Measurements from ENCODE around the gene SAP30. TPM values are rescaled to one million over a fixed set of nuclear protein-coding genes. Genes with fewer than 3 reads are reported as not detected.
A peak's percentile ranks its signal among the peaks of the same experiment; 100 is the strongest.

The SAP30 gene
- total and polyA plus RNA-seq, 10 of the 15 experiments (the other 5 are each of a cell fraction or from before 2014, with no cell fraction given), result 5.0 to 56.9 (median 23.6) TPM

- no peak for TF ChIP-seq MEF2A (IDR thresholded peaks at IDR 0.05; ENCODE audit: insufficient read depth, low read depth, low read length)
- TF ChIP-seq SMC3 (IDR thresholded peaks at IDR 0.05; ENCODE audit: borderline replicate concordance, low read length), result no peak
- no peak for TF ChIP-seq KAT2A (conservative IDR thresholded peaks at IDR 0.05; ENCODE audit: control insufficient read depth, low read depth, low read length)
- TF ChIP-seq, protein P1, sequence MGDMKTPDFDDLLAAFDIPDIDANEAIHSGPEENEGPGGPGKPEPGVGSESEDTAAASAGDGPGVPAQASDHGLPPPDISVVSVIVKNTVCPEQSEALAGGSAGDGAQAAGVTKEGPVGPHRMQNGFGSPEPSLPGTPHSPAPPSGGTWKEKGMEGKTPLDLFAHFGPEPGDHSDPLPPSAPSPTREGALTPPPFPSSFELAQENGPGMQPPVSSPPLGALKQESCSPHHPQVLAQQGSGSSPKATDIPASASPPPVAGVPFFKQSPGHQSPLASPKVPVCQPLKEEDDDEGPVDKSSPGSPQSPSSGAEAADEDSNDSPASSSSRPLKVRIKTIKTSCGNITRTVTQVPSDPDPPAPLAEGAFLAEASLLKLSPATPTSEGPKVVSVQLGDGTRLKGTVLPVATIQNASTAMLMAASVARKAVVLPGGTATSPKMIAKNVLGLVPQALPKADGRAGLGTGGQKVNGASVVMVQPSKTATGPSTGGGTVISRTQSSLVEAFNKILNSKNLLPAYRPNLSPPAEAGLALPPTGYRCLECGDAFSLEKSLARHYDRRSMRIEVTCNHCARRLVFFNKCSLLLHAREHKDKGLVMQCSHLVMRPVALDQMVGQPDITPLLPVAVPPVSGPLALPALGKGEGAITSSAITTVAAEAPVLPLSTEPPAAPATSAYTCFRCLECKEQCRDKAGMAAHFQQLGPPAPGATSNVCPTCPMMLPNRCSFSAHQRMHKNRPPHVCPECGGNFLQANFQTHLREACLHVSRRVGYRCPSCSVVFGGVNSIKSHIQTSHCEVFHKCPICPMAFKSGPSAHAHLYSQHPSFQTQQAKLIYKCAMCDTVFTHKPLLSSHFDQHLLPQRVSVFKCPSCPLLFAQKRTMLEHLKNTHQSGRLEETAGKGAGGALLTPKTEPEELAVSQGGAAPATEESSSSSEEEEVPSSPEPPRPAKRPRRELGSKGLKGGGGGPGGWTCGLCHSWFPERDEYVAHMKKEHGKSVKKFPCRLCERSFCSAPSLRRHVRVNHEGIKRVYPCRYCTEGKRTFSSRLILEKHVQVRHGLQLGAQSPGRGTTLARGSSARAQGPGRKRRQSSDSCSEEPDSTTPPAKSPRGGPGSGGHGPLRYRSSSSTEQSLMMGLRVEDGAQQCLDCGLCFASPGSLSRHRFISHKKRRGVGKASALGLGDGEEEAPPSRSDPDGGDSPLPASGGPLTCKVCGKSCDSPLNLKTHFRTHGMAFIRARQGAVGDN (IDR thresholded peaks at IDR 0.05), result no peak
- no peak for TF ChIP-seq HDAC6 (IDR thresholded peaks at IDR 0.05; ENCODE audit: unreplicated experiment)
- no peak for TF ChIP-seq STAT1 (conservative IDR thresholded peaks at IDR 0.05)
- peak in 1 of 2 experiments; percentile 39; a peak in 3 of 4 replicates for TF ChIP-seq BHLHE40 (IDR thresholded peaks at IDR 0.05; ENCODE audit: borderline replicate concordance in 1 of 2, low read depth in 2 of 2, low read length in 1 of 2)
- TF ChIP-seq POLR2AphosphoS5 (IDR thresholded peaks at IDR 0.05; ENCODE audit: low read length), result peak; percentile 77; the same call in 1 of the 2 replicates
- 0 out of 4 replicates have a peak, but pooled peaks of 1 of the 2 experiments have one; percentile 31 for TF ChIP-seq SRF (IDR thresholded peaks at IDR 0.05; ENCODE audit: low read depth in 2 of 2, low read length in 2 of 2)
- peak; percentile 94 for TF ChIP-seq YY1 (IDR thresholded peaks at IDR 0.05; ENCODE audit: low read depth, low read length)
- no peak for TF ChIP-seq SKIL (IDR thresholded peaks at IDR 0.05; ENCODE audit: low read depth, poor library complexity, severe bottlenecking)
- TF ChIP-seq RUNX3 (IDR thresholded peaks at IDR 0.05; ENCODE audit: low read length), result peak; percentile 43; the same call in 1 of the 2 replicates
- TF ChIP-seq, protein P2, sequence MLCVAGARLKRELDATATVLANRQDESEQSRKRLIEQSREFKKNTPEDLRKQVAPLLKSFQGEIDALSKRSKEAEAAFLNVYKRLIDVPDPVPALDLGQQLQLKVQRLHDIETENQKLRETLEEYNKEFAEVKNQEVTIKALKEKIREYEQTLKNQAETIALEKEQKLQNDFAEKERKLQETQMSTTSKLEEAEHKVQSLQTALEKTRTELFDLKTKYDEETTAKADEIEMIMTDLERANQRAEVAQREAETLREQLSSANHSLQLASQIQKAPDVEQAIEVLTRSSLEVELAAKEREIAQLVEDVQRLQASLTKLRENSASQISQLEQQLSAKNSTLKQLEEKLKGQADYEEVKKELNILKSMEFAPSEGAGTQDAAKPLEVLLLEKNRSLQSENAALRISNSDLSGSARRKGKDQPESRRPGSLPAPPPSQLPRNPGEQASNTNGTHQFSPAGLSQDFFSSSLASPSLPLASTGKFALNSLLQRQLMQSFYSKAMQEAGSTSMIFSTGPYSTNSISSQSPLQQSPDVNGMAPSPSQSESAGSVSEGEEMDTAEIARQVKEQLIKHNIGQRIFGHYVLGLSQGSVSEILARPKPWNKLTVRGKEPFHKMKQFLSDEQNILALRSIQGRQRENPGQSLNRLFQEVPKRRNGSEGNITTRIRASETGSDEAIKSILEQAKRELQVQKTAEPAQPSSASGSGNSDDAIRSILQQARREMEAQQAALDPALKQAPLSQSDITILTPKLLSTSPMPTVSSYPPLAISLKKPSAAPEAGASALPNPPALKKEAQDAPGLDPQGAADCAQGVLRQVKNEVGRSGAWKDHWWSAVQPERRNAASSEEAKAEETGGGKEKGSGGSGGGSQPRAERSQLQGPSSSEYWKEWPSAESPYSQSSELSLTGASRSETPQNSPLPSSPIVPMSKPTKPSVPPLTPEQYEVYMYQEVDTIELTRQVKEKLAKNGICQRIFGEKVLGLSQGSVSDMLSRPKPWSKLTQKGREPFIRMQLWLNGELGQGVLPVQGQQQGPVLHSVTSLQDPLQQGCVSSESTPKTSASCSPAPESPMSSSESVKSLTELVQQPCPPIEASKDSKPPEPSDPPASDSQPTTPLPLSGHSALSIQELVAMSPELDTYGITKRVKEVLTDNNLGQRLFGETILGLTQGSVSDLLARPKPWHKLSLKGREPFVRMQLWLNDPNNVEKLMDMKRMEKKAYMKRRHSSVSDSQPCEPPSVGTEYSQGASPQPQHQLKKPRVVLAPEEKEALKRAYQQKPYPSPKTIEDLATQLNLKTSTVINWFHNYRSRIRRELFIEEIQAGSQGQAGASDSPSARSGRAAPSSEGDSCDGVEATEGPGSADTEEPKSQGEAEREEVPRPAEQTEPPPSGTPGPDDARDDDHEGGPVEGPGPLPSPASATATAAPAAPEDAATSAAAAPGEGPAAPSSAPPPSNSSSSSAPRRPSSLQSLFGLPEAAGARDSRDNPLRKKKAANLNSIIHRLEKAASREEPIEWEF (IDR thresholded peaks at IDR 0.05; ENCODE audit: insufficient replicate concordance, low read depth, low read length), result no peak
- peak; percentile 62 for TF ChIP-seq CREB1 (IDR thresholded peaks at IDR 0.05; ENCODE audit: low read depth)
- no peak for TF ChIP-seq NFIC (IDR thresholded peaks at IDR 0.05; ENCODE audit: low read depth, low read length)
Observed at GRCh38 chr4:173370477-173371291, at the start of gene SAP30 (continued).
